Measurements from ENCODE around the gene GRK3.

The GRK3 gene

GRCh38 chr22:25628494-25628893 is 64.0 kb downstream of the GRK3 start:
- DNase-seq (ENCODE audit: low read depth) = no peak
- TF ChIP-seq CTCF (IDR thresholded peaks at IDR 0.05; ENCODE audit: low read depth, low read length, missing control alignments) = no peak
- no peak overlapping the region for H3K4me3 ChIP-seq (ENCODE audit: low read depth, low read length)

- no peak overlapping the region for H3K4me3 ChIP-seq (ENCODE audit: low read depth, low read length)
- DNase-seq (ENCODE audit: low read depth) = no peak
These were observed 65.1 kb downstream of the GRK3 start for GRCh38 chr22:25629613-25630012.

GRCh38 chr22:25630447-25630846 is 66.0 kb downstream of the GRK3 start:
- TF ChIP-seq CTCF (IDR thresholded peaks at IDR 0.05; ENCODE audit: low read depth, low read length, missing control alignments) = no peak
- DNase-seq (ENCODE audit: low read depth) = no peak
- H3K4me3 ChIP-seq (ENCODE audit: low read depth, low read length) = no peak overlapping the region

More at GRCh38 chr22:25629613-25630012, 65.1 kb downstream of the GRK3 start:
- no peak for TF ChIP-seq CTCF (IDR thresholded peaks at IDR 0.05; ENCODE audit: low read depth, low read length, missing control alignments)

- H3K4me3 ChIP-seq (ENCODE audit: low read depth, low read length) = no peak overlapping the region
- no peak for DNase-seq (ENCODE audit: low read depth)
- TF ChIP-seq CTCF (IDR thresholded peaks at IDR 0.05; ENCODE audit: low read depth, low read length, missing control alignments) = no peak
These were observed 71.8 kb downstream of the GRK3 start for GRCh38 chr22:25636323-25636722.

GRCh38 chr22:25637032-25637431 is 72.6 kb downstream of the GRK3 start:
- no peak for TF ChIP-seq CTCF (IDR thresholded peaks at IDR 0.05; ENCODE audit: low read depth, low read length, missing control alignments)
- H3K4me3 ChIP-seq (ENCODE audit: low read depth, low read length) = no peak overlapping the region
- DNase-seq (ENCODE audit: low read depth) = no peak

GRCh38 chr22:25637672-25638071 is 73.2 kb downstream of the GRK3 start:
- no peak for TF ChIP-seq CTCF (IDR thresholded peaks at IDR 0.05; ENCODE audit: low read depth, low read length, missing control alignments)
- H3K4me3 ChIP-seq (ENCODE audit: low read depth, low read length) = no peak overlapping the region
- DNase-seq (ENCODE audit: low read depth) = no peak

- H3K4me3 ChIP-seq (ENCODE audit: low read depth, low read length) = no peak overlapping the region
- no peak for DNase-seq (ENCODE audit: low read depth)
- TF ChIP-seq CTCF (IDR thresholded peaks at IDR 0.05; ENCODE audit: low read depth, low read length, missing control alignments) = no peak
These were observed 74.2 kb downstream of the GRK3 start for GRCh38 chr22:25638638-25639037.
